ENCODE data around the gene MAD2L2.

GRCh38 chr1:11693024-11693590 lies 12.2 kb upstream of the MAD2L2 start:
- TF ChIP-seq POLR2A (IDR thresholded peaks at IDR 0.05) (no peak), CTCF (IDR thresholded peaks at IDR 0.05) (no peak), POLR2AphosphoS5 (IDR thresholded peaks at IDR 0.05; ENCODE audit: insufficient read depth in 1 of 2, low read depth in 1 of 2) (no peak)

Measured in vagina (tissue), 2 donors.